CD4-positive, alpha-beta T cell (primary cell): Measurements from ENCODE around the gene CHRM5. TPM values are rescaled to one million over a fixed set of nuclear protein-coding genes. Genes with fewer than 3 reads are reported as not detected.

Experiments used
- ATAC-seq: fragments of 200-7000 bp; cut with Tn5 transposase; one replicate; pipeline ENCODE4 v1.10.0; 2022; ENCODE audit warnings: mild to moderate bottlenecking; ENCODE audit not compliant: poor library complexity
- CTCF ChIA-PET: fragments of 350-600 bp; sonication (Branson Sonifier 250); formaldehyde crosslinking; loops from one replicate; lab custom pipeline; 2021; ENCODE audit warnings: antibody characterized with exemption, inconsistent platforms; lab: Charles Lee
- POLR2A ChIA-PET: fragments of 350-600 bp; sonication (Branson Sonifier 250); formaldehyde crosslinking; loops from one replicate; lab custom pipeline; 2021; ENCODE audit warnings: antibody characterized with exemption, inconsistent platforms; lab: Charles Lee
- DNase-seq, 14 experiments: peaks; one replicate each; pipeline ENCODE4 v3.0.0-alpha.2; 2013 to 2020; ENCODE audit warnings: mixed read lengths in 2 of 14
- H3K27ac ChIP-seq, 2 donors: one replicate each; pipeline versions ENCODE4 v1.5.1 to v1.7.0; 2013; ENCODE audit warnings: low read length in 2 of 2, low read depth in 1 of 2, mild to moderate bottlenecking in 1 of 2
- H3K27me3 ChIP-seq, 2 experiments: 1 replicate in 1 of 2; 2 replicates in 1 of 2; pipeline versions ENCODE4 v1.6.1 to v1.7.0; 2013; ENCODE audit warnings: low read length in 2 of 2, control low read depth in 1 of 2, mild to moderate bottlenecking in 1 of 2, moderate library complexity in 1 of 2; ENCODE audit not compliant: insufficient read depth in 2 of 2, control insufficient read depth in 1 of 2
- H3K36me3 ChIP-seq: one replicate; pipeline ENCODE4 v1.6.1; 2013; ENCODE audit warnings: low read length, control low read depth; ENCODE audit not compliant: insufficient read depth
- H3K4me1 ChIP-seq: one replicate; pipeline ENCODE4 v1.6.1; 2013; ENCODE audit warnings: low read length, control low read depth; ENCODE audit not compliant: insufficient read depth
- H3K4me3 ChIP-seq: one replicate; pipeline ENCODE4 v1.5.1; 2013; ENCODE audit warnings: mild to moderate bottlenecking, low read length, moderate library complexity
- H3K9me3 ChIP-seq, 2 experiments: 1 replicate in 1 of 2; 2 replicates in 1 of 2; pipeline versions ENCODE4 v1.6.1 to v1.7.0; 2013; ENCODE audit warnings: low read length in 2 of 2, mild to moderate bottlenecking in 2 of 2, control low read depth in 1 of 2, moderate library complexity in 1 of 2; ENCODE audit not compliant: control insufficient read depth in 1 of 2, insufficient read depth in 1 of 2
- H3K27ac Mint-ChIP-seq: one replicate; pipeline ENCODE4 v1.8.0; 2020; ENCODE audit warnings: mixed read lengths
- H3K27me3 Mint-ChIP-seq: one replicate; pipeline ENCODE4 v1.8.0; 2021; ENCODE audit warnings: mixed read lengths
- H3K36me3 Mint-ChIP-seq: one replicate; pipeline ENCODE4 v1.8.0; 2021; ENCODE audit warnings: low read depth, mixed read lengths
- H3K4me1 Mint-ChIP-seq: one replicate; pipeline ENCODE4 v1.8.0; 2021; ENCODE audit warnings: low read depth, mixed read lengths
- H3K4me3 Mint-ChIP-seq: one replicate; pipeline ENCODE4 v1.8.0; 2020; ENCODE audit warnings: mild to moderate bottlenecking, mixed read lengths
- H3K9me3 Mint-ChIP-seq: one replicate; pipeline ENCODE4 v1.8.0; 2020; ENCODE audit warnings: mixed read lengths
- CTCF ChIP-seq: fragments of 200-600 bp; IDR thresholded peaks from one replicate; pipeline ENCODE4 v1.8.0; 2022; ENCODE audit warnings: antibody characterized with exemption, mild to moderate bottlenecking
- intact Hi-C, 2 experiments: fragments of 100-400 bp; cut with DNase I in 1 of 2; cut with micrococcal nuclease in 1 of 2; formaldehyde crosslinking; loops; one replicate each; pipeline versions ENCODE4 v1.15.1 to v1.9.0; 2023 to 2025; cut with DNase I, micrococcal nuclease
- total RNA-seq, 174 experiments: library from RNA in 2 of 174; stranded (reverse) in 2 of 174; gene quantifications; one replicate each; pipeline ENCODE4 v1.2.3 and lab custom pipeline; 2021 to 2026

The CHRM5 gene
- total RNA-seq, 2 experiments from 2014 or later, result not detected

GRCh38 chr15:33982516-33982915 lies 14.2 kb downstream of the CHRM5 start:
- ChIA-PET POLR2A (no interaction called here), CTCF (no interaction called here)
- H3K4me1 ChIP-seq, result no peaks in the 10 kb centered on the region
- no peaks in the 10 kb centered on the region for H3K27me3 Mint-ChIP-seq
- H3K36me3 ChIP-seq, result no peaks in the 10 kb centered on the region
- intact Hi-C loops, result no loop called here
- ATAC-seq (no peak), DNase-seq (no peak)
- no peak overlapping the region for H3K4me3 ChIP-seq
- no peaks in the 10 kb centered on the region for H3K27me3 ChIP-seq
- no peak overlapping the region for H3K27ac Mint-ChIP-seq
- no peaks in the 10 kb centered on the region for H3K9me3 Mint-ChIP-seq
- H3K27ac ChIP-seq, result no peak overlapping the region
- no peak overlapping the region for H3K4me3 Mint-ChIP-seq
- no peaks in the 10 kb centered on the region for H3K36me3 Mint-ChIP-seq
- H3K4me1 Mint-ChIP-seq, result no peaks in the 10 kb centered on the region
- TF ChIP-seq CTCF, result no peak
- H3K9me3 ChIP-seq, result no peaks in the 10 kb centered on the region

DNA sequence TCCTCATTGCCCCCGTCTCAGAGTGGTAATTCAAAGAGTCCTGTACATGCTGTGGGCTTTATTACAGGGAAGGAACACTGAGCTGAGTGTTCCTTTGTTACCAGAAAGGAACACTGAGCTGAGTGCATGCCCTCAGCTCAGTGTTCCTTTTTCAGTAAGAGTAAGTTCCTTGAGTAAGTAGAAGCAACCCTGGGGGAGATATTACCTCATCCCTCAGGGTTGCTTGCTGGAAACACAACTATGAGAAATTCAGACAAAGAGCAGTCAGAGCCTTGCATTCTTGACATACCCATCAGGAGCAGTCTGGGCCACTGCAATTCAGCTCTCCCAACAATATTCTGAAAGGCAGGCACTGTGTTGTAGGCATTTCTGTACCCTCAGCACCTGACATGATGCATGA lies 17.0 kb downstream of the CHRM5 start:
- DNase-seq, result no peak
- Histone ChIP-seq H3K36me3 (no peaks in the 10 kb centered on the region), H3K4me3 (no peak overlapping the region), H3K27ac (no peak overlapping the region), H3K27me3 (no peaks in the 10 kb centered on the region), H3K4me1 (no peaks in the 10 kb centered on the region), H3K9me3 (no peaks in the 10 kb centered on the region)
- no peaks in the 10 kb centered on the region for H3K36me3 Mint-ChIP-seq
- intact Hi-C loops, result no loop called here
- CTCF ChIA-PET, result no interaction called here
- H3K4me3 Mint-ChIP-seq, result no peak overlapping the region
- no peaks in the 10 kb centered on the region for H3K27me3 Mint-ChIP-seq
- no peaks in the 10 kb centered on the region for H3K9me3 Mint-ChIP-seq
- no peak for ATAC-seq
- peaks cover 3% of the 10 kb centered on the region for H3K4me1 Mint-ChIP-seq
- POLR2A ChIA-PET, result no interaction called here
- TF ChIP-seq CTCF, result no peak
- H3K27ac Mint-ChIP-seq, result no peak overlapping the region

- no peak overlapping the region for H3K27ac ChIP-seq
- intact Hi-C loops, result no loop called here
- POLR2A ChIA-PET, result no interaction called here
- Mint-ChIP-seq H3K4me3 (no peak overlapping the region), H3K9me3 (no peaks in the 10 kb centered on the region), H3K27ac (no peak overlapping the region), H3K4me1 (peaks cover 3% of the 10 kb centered on the region), H3K36me3 (no peaks in the 10 kb centered on the region), H3K27me3 (no peaks in the 10 kb centered on the region)
- no peak for TF ChIP-seq CTCF
- no peak overlapping the region for H3K4me3 ChIP-seq
- H3K27me3 ChIP-seq, result no peaks in the 10 kb centered on the region
- no peaks in the 10 kb centered on the region for H3K9me3 ChIP-seq
- no peak for DNase-seq
- no peaks in the 10 kb centered on the region for H3K36me3 ChIP-seq
- CTCF ChIA-PET, result no interaction called here
- no peaks in the 10 kb centered on the region for H3K4me1 ChIP-seq
- no peak for ATAC-seq
Measured at GRCh38 chr15:33985751-33986150, 17.5 kb downstream of the CHRM5 start.
